Upper lobe of left lung (tissue), 4 donors: Measurements from ENCODE around the gene ISG15.

Experiments
- EP300 ChIP-seq, 4 donors: sonication (generic); formaldehyde crosslinking; IDR thresholded peaks; one replicate each; pipeline ENCODE4 v1.5.1; 2017; ENCODE audit warnings: antibody characterized with exemption in 4 of 4, control low read depth in 2 of 4
- POLR2A ChIP-seq, 4 donors: fragments of 450-650 bp; IDR thresholded peaks; one replicate each; pipeline ENCODE4 v1.5.1; 2016 to 2017; ENCODE audit warnings: antibody characterized with exemption in 4 of 4, mild to moderate bottlenecking in 2 of 4
- POLR2AphosphoS5 ChIP-seq, 2 donors: sonication (generic); formaldehyde crosslinking; IDR thresholded peaks; one replicate each; pipeline ENCODE4 v1.5.1; 2017; ENCODE audit warnings: antibody characterized with exemption in 2 of 2
- TF ChIP-seq, protein P1 (sequence below), 6 experiments: fragments of 450-650 bp in 4 of 6; fragments of 200-600 bp in 2 of 6; sonication (generic) in 2 of 6; IDR thresholded peaks; one replicate each; pipeline ENCODE4 v1.5.1; 2016 to 2019; ENCODE audit warnings: antibody characterized with exemption in 6 of 6

DNA sequence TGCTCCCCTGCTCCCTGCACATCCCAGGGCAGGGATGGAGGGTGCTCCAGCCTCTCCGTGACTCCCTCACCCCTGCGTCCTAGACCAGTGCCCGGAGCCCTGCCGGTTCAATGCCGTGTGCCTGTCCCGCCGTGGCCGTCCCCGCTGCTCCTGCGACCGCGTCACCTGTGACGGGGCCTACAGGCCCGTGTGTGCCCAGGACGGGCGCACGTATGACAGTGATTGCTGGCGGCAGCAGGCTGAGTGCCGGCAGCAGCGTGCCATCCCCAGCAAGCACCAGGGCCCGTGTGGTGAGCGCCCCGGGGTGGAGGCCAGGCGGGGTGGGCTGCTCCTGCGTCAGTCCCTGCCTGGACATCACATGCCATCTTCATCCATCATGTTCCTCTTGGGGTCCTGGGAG lies 28.6 kb downstream of the ISG15 start:
- TF ChIP-seq, protein P1, sequence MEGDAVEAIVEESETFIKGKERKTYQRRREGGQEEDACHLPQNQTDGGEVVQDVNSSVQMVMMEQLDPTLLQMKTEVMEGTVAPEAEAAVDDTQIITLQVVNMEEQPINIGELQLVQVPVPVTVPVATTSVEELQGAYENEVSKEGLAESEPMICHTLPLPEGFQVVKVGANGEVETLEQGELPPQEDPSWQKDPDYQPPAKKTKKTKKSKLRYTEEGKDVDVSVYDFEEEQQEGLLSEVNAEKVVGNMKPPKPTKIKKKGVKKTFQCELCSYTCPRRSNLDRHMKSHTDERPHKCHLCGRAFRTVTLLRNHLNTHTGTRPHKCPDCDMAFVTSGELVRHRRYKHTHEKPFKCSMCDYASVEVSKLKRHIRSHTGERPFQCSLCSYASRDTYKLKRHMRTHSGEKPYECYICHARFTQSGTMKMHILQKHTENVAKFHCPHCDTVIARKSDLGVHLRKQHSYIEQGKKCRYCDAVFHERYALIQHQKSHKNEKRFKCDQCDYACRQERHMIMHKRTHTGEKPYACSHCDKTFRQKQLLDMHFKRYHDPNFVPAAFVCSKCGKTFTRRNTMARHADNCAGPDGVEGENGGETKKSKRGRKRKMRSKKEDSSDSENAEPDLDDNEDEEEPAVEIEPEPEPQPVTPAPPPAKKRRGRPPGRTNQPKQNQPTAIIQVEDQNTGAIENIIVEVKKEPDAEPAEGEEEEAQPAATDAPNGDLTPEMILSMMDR (IDR thresholded peaks at IDR 0.05): no peak
- no peak for TF ChIP-seq POLR2A (IDR thresholded peaks at IDR 0.05)
- TF ChIP-seq POLR2AphosphoS5 (IDR thresholded peaks at IDR 0.05): no peak
- no peak for TF ChIP-seq EP300 (IDR thresholded peaks at IDR 0.05)
